ENCODE data around the gene ECT2L. TPM values are rescaled to one million over a fixed set of nuclear protein-coding genes. Genes with fewer than 3 reads are reported as not detected.

ECT2L gene
- total and polyA plus RNA-seq, 2 of the 4 experiments (the other 2 are of a cell fraction), result not detected

DNA sequence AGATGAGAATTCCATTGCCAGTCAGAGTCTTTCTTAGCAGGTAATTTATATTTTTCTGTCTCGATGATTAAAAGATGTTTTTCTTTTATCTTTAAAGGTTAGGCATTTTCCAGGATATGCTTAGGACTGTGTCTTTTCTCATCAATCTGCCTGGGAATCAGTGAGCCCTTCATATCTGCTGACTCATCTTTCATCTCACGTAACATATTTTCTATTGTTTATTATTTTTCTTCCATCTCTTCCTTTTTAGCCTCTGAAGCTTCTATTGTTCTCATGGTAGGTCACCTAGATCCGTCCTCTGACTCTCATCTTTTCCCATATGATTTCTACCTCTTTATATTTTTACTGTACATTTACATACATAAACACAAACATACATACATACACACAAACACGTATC, 13.6 kb upstream of the ECT2L start:
- Histone ChIP-seq H3K18ac (ENCODE audit: low read depth, low read length) (no peak overlapping the region), H4K20me1 (ENCODE audit: insufficient read depth, low read length) (no peaks in the 10 kb centered on the region), H3K14ac (replicated peaks; ENCODE audit: low read depth, low read length) (no peak overlapping the region), H3K27ac (ENCODE audit: insufficient read depth, low read length) (no peak overlapping the region), H2AK9ac (replicated peaks; ENCODE audit: low read depth, low read length, poor library complexity) (no peak overlapping the region), H3K9me3 (ENCODE audit: control insufficient read depth, insufficient read depth, low read length) (no peaks in the 10 kb centered on the region), H3K56ac (ENCODE audit: extremely low read depth, insufficient read depth, low read length) (no peak overlapping the region), H2AFZ (replicated peaks; ENCODE audit: low read length, poor library complexity) (no peak overlapping the region), H2BK5ac (ENCODE audit: low read depth, low read length, poor library complexity, severe bottlenecking) (no peak overlapping the region), H2AK5ac (ENCODE audit: low read depth, low read length) (no peak overlapping the region), H3K27me3 (ENCODE audit: control insufficient read depth, insufficient read depth, low read length) (no peaks in the 10 kb centered on the region), H3K4me1 (ENCODE audit: control insufficient read depth, insufficient read depth, low read length) (no peaks in the 10 kb centered on the region), H3K36me3 (ENCODE audit: control insufficient read depth, insufficient read depth, low read length) (peaks cover 7% of the 10 kb centered on the region; the same call in 1 of the 2 replicates), H2BK15ac (ENCODE audit: low read depth, low read length) (no peak overlapping the region), H2BK120ac (ENCODE audit: low read depth, low read length) (no peak overlapping the region), H3K4me2 (ENCODE audit: low read depth, low read length) (no peak overlapping the region), H3K23ac (ENCODE audit: low read depth, low read length) (no peak overlapping the region), H3K4me3 (ENCODE audit: insufficient read depth, low read depth, low read length) (no peak overlapping the region), H3K4ac (ENCODE audit: low read depth, low read length) (no peak overlapping the region), H3K9me1 (ENCODE audit: insufficient read depth, low read length) (no peaks in the 10 kb centered on the region), H4K5ac (ENCODE audit: low read depth, low read length) (no peak overlapping the region), H4K91ac (ENCODE audit: insufficient read depth, low read depth, low read length) (no peak overlapping the region), H3K79me1 (ENCODE audit: low read depth in 1 of 2, low read length in 2 of 2) (no peaks in the 10 kb centered on the region), H4K8ac (ENCODE audit: low read depth in 2 of 2, low read length in 2 of 2) (no peak overlapping the region), H2BK20ac (ENCODE audit: low read depth, low read length) (no peak overlapping the region), H3K9ac (ENCODE audit: low read depth, low read length) (no peak overlapping the region)
- no TSS peak for BruUV-seq (replicated peaks)
- POLR2A ChIA-PET (ENCODE audit: unreplicated experiment), result no interaction called here
- in situ Hi-C loops (cut with MboI; ENCODE audit: low sequenced_read_pairs), result no loop called here
- intact Hi-C loops (cut with micrococcal nuclease), result no loop called here
- 100% methylated on average over 1 of the region's 4 CpGs; no CpG with 5 or more reads in 1 of the 2 experiments for WGBS, 2 experiments (ENCODE audit: extremely low coverage in 2 of 2, insufficient read length in 1 of 2)
- CTCF ChIA-PET, result interaction anchor here (0.6 to 0.7 kb wide), 2 partner anchors 20 to 33 kb away, joined by 4 read pairs; no protein-coding TSS in a partner anchor
- dilution Hi-C loops (cut with HindIII; ENCODE audit: low sequenced_read_pairs, unreplicated experiment), result no loop called here
- ATAC-seq (ENCODE audit: low read depth) (no peak), DNase-seq (peak; percentile 45)
- TF ChIP-seq SMC3 (IDR thresholded peaks at IDR 0.05; ENCODE audit: low read depth, low read length) (no peak), BHLHE40 (IDR thresholded peaks at IDR 0.05; ENCODE audit: low read depth, low read length) (no peak), FOS (IDR thresholded peaks at IDR 0.05; ENCODE audit: low read depth, low read length) (no peak), MAFK (IDR thresholded peaks at IDR 0.05; ENCODE audit: low read depth, low read length) (peak; percentile 94), NFE2L2 (IDR thresholded peaks at IDR 0.05; ENCODE audit: low read depth, low read length) (peak; percentile 70), RFX5 (IDR thresholded peaks at IDR 0.05; ENCODE audit: low read depth, low read length) (no peak), RAD21 (IDR thresholded peaks at IDR 0.05; ENCODE audit: low read length) (no peak), CEBPB (IDR thresholded peaks at IDR 0.05; ENCODE audit: low read depth, low read length) (no peak), MAZ (IDR thresholded peaks at IDR 0.05; ENCODE audit: borderline replicate concordance, low read depth, low read length) (no peak), POLR2A (IDR thresholded peaks at IDR 0.05; ENCODE audit: low read depth, low read length) (no peak)
